ENCODE measurements around the gene BRD4. TPM values are rescaled to one million over a fixed set of nuclear protein-coding genes. Genes with fewer than 3 reads are reported as not detected.

BRD4 gene
- total RNA-seq, 4 donors from 2014 or later = 54.8 to 111 (median 68.3) TPM

GRCh38 chr19:15231271-15231670 lies 101.1 kb downstream of the BRD4 start:
- Histone ChIP-seq H3K27ac (peak overlapping the region; percentile 81), H3K36me3 (peaks cover 9% of the 10 kb centered on the region), H3K27me3 (peaks cover 14% of the 10 kb centered on the region), H3K4me1 (peaks cover 30% of the 10 kb centered on the region), H3K9me3 (no peaks in the 10 kb centered on the region), H3K4me3 (peak overlapping the region; percentile 42)
- no peak for DNase-seq (ENCODE audit: low spot score in 2 of 2)
- TF ChIP-seq EP300 (IDR thresholded peaks at IDR 0.05) (no peak), POLR2AphosphoS5 (IDR thresholded peaks at IDR 0.05) (no peak)
- 27% methylated on average over 7 of the region's 10 CpGs for WGBS

- peaks cover 33% of the 10 kb centered on the region for H3K4me1 ChIP-seq
- WGBS = 100% methylated on average over 2 of the region's 7 CpGs
- H3K4me3 ChIP-seq = no peak overlapping the region
- no peak overlapping the region for H3K27ac ChIP-seq
- no peaks in the 10 kb centered on the region for H3K9me3 ChIP-seq
- no peak for DNase-seq (ENCODE audit: low spot score in 2 of 2)
- TF ChIP-seq POLR2A (IDR thresholded peaks at IDR 0.05) = no peak
- no peak for TF ChIP-seq EP300 (IDR thresholded peaks at IDR 0.05)
- no peak for TF ChIP-seq CTCF (IDR thresholded peaks at IDR 0.05)
- H3K27me3 ChIP-seq = peaks cover 5% of the 10 kb centered on the region
- H3K36me3 ChIP-seq = no peaks in the 10 kb centered on the region
Observed at GRCh38 chr19:15227261-15227660, 105.1 kb downstream of the BRD4 start.

GRCh38 chr19:15225760-15226159 lies 106.6 kb downstream of the BRD4 start:
- Histone ChIP-seq H3K4me3 (no peak overlapping the region), H3K27ac (no peak overlapping the region), H3K9me3 (no peaks in the 10 kb centered on the region), H3K4me1 (peaks cover 18% of the 10 kb centered on the region), H3K36me3 (no peaks in the 10 kb centered on the region), H3K27me3 (no peaks in the 10 kb centered on the region)
- no peak for DNase-seq (ENCODE audit: low spot score in 2 of 2)
- TF ChIP-seq CTCF (IDR thresholded peaks at IDR 0.05) (no peak), POLR2AphosphoS5 (IDR thresholded peaks at IDR 0.05) (no peak)
- WGBS = 59% methylated on average over 6 of the region's 7 CpGs

GRCh38 chr19:15223649-15224361 lies 108.5 kb downstream of the BRD4 start:
- Histone ChIP-seq H3K9me3 (no peaks in the 10 kb centered on the region), H3K27ac (peak overlapping the region; percentile 68), H3K27me3 (no peaks in the 10 kb centered on the region), H3K4me1 (peaks cover 18% of the 10 kb centered on the region), H3K4me3 (peak overlapping the region; percentile 65), H3K36me3 (no peaks in the 10 kb centered on the region)
- no peak for DNase-seq (ENCODE audit: low spot score in 2 of 2)
- no peak for TF ChIP-seq CTCF (IDR thresholded peaks at IDR 0.05)
- no peak for TF ChIP-seq POLR2A (IDR thresholded peaks at IDR 0.05)
- no peak for TF ChIP-seq POLR2AphosphoS5 (IDR thresholded peaks at IDR 0.05)
- no peak for TF ChIP-seq EP300 (IDR thresholded peaks at IDR 0.05)
- WGBS = 18% methylated on average over 29 of the region's 51 CpGs

GRCh38 chr19:15222738-15223648 lies 109.3 kb downstream of the BRD4 start:
- H3K27ac ChIP-seq = no peak overlapping the region
- 1% methylated on average over 45 of the region's 48 CpGs for WGBS
- TF ChIP-seq CTCF (IDR thresholded peaks at IDR 0.05) = no peak
- TF ChIP-seq EP300 (IDR thresholded peaks at IDR 0.05) = no peak
- no peak for TF ChIP-seq POLR2AphosphoS5 (IDR thresholded peaks at IDR 0.05)
- TF ChIP-seq POLR2A (IDR thresholded peaks at IDR 0.05) = no peak
- H3K9me3 ChIP-seq = no peaks in the 10 kb centered on the region
- peak; percentile 89 to 92 for DNase-seq (ENCODE audit: low spot score in 2 of 2)
- no peaks in the 10 kb centered on the region for H3K36me3 ChIP-seq
- H3K27me3 ChIP-seq = no peaks in the 10 kb centered on the region
- H3K4me3 ChIP-seq = peak overlapping the region; percentile 65
- peaks cover 18% of the 10 kb centered on the region for H3K4me1 ChIP-seq

All from suprapubic skin (tissue), 4 donors.